NT2/D1 (cell line): ENCODE measurements around the gene RASAL2.

Experiments used
- DNase-seq: peaks from one replicate; pipeline ENCODE4 v3.0.0-alpha.2; 2011; ENCODE audit warnings: low read depth, low spot score
- H3K27me3 ChIP-seq: 2 replicates; pipeline ENCODE4 v1.6.0; 2011; ENCODE audit warnings: mild to moderate bottlenecking; ENCODE audit not compliant: insufficient read length, insufficient read depth
- H3K36me3 ChIP-seq: 2 replicates; pipeline ENCODE4 v1.6.1; 2011; ENCODE audit warnings: mild to moderate bottlenecking, low read length, mixed read lengths; ENCODE audit not compliant: insufficient read depth, insufficient read length
- H3K4me1 ChIP-seq: 2 replicates; pipeline ENCODE4 v1.5.1; 2011; ENCODE audit not compliant: insufficient read depth, insufficient read length
- H3K4me3 ChIP-seq: 2 replicates; pipeline ENCODE4 v1.5.1; 2011; ENCODE audit warnings: low read depth; ENCODE audit not compliant: insufficient read length
- H3K9ac ChIP-seq: 2 replicates; pipeline ENCODE4 v1.6.0; 2011; ENCODE audit warnings: low read depth; ENCODE audit not compliant: insufficient read length
- H3K9me3 ChIP-seq: 2 replicates; pipeline ENCODE4 v1.5.1; 2011; ENCODE audit warnings: mild to moderate bottlenecking, low read length; ENCODE audit not compliant: insufficient read depth
- SUZ12 ChIP-seq: IDR thresholded peaks from 2 replicates; pipeline ENCODE4 v1.6.1; 2011; ENCODE audit not compliant: insufficient read length, insufficient read depth; ENCODE audit errors: extremely low read depth
- YY1 ChIP-seq: IDR thresholded peaks from 2 replicates; pipeline ENCODE4 v1.6.1; 2011; ENCODE audit not compliant: insufficient read length, insufficient read depth
- ZNF274 ChIP-seq: IDR thresholded peaks from 2 replicates; pipeline ENCODE4 v1.6.1; 2011; ENCODE audit warnings: mild to moderate bottlenecking, low read depth, low read length

The RASAL2 gene

GRCh38 chr1:178396789-178397188 lies 302.9 kb downstream of the RASAL2 start:
- DNase-seq, result no peak
- no peaks in the 10 kb centered on the region for H3K27me3 ChIP-seq
- H3K4me1 ChIP-seq, result no peaks in the 10 kb centered on the region
- H3K4me3 ChIP-seq, result no peak overlapping the region
- H3K36me3 ChIP-seq, result no peaks in the 10 kb centered on the region
- H3K9me3 ChIP-seq, result no peaks in the 10 kb centered on the region
- H3K9ac ChIP-seq, result no peak overlapping the region
- TF ChIP-seq YY1 (no peak), SUZ12 (no peak), ZNF274 (no peak)

GRCh38 chr1:178397678-178398077 lies 303.8 kb downstream of the RASAL2 start:
- no peaks in the 10 kb centered on the region for H3K36me3 ChIP-seq
- TF ChIP-seq YY1, result no peak
- no peak for TF ChIP-seq SUZ12
- TF ChIP-seq ZNF274, result no peak
- H3K9me3 ChIP-seq, result no peaks in the 10 kb centered on the region
- no peak for DNase-seq
- no peak overlapping the region for H3K9ac ChIP-seq
- H3K27me3 ChIP-seq, result no peaks in the 10 kb centered on the region
- H3K4me3 ChIP-seq, result no peak overlapping the region
- H3K4me1 ChIP-seq, result no peaks in the 10 kb centered on the region

GRCh38 chr1:178399177-178399728 lies 305.3 kb downstream of the RASAL2 start:
- H3K36me3 ChIP-seq, result no peaks in the 10 kb centered on the region
- H3K9ac ChIP-seq, result no peak overlapping the region
- TF ChIP-seq SUZ12, result no peak
- TF ChIP-seq ZNF274, result no peak
- no peak for TF ChIP-seq YY1
- no peaks in the 10 kb centered on the region for H3K9me3 ChIP-seq
- no peaks in the 10 kb centered on the region for H3K4me1 ChIP-seq
- H3K4me3 ChIP-seq, result no peak overlapping the region
- H3K27me3 ChIP-seq, result no peaks in the 10 kb centered on the region
- DNase-seq, result no peak

GRCh38 chr1:178405137-178405536 lies 311.2 kb downstream of the RASAL2 start:
- no peaks in the 10 kb centered on the region for H3K4me1 ChIP-seq
- H3K9me3 ChIP-seq, result no peaks in the 10 kb centered on the region
- no peaks in the 10 kb centered on the region for H3K36me3 ChIP-seq
- DNase-seq, result no peak
- no peaks in the 10 kb centered on the region for H3K27me3 ChIP-seq
- no peak overlapping the region for H3K9ac ChIP-seq
- no peak for TF ChIP-seq SUZ12
- no peak for TF ChIP-seq YY1
- no peak for TF ChIP-seq ZNF274
- no peak overlapping the region for H3K4me3 ChIP-seq

- no peaks in the 10 kb centered on the region for H3K4me1 ChIP-seq
- H3K4me3 ChIP-seq, result no peak overlapping the region
- TF ChIP-seq SUZ12, result no peak
- TF ChIP-seq YY1, result no peak
- TF ChIP-seq ZNF274, result no peak
- DNase-seq, result no peak
- H3K9me3 ChIP-seq, result no peaks in the 10 kb centered on the region
- no peaks in the 10 kb centered on the region for H3K36me3 ChIP-seq
- H3K9ac ChIP-seq, result no peak overlapping the region
- H3K27me3 ChIP-seq, result no peaks in the 10 kb centered on the region
These were observed 313.3 kb downstream of the RASAL2 start for GRCh38 chr1:178407215-178407614.

GRCh38 chr1:178407655-178408054 lies 313.8 kb downstream of the RASAL2 start:
- no peak for TF ChIP-seq SUZ12
- TF ChIP-seq YY1, result no peak
- TF ChIP-seq ZNF274, result no peak
- no peak for DNase-seq
- H3K9me3 ChIP-seq, result no peaks in the 10 kb centered on the region
- no peaks in the 10 kb centered on the region for H3K27me3 ChIP-seq
- no peak overlapping the region for H3K9ac ChIP-seq
- no peaks in the 10 kb centered on the region for H3K4me1 ChIP-seq
- no peak overlapping the region for H3K4me3 ChIP-seq
- H3K36me3 ChIP-seq, result no peaks in the 10 kb centered on the region

GRCh38 chr1:178408871-178409270 lies 315.0 kb downstream of the RASAL2 start:
- Histone ChIP-seq H3K4me1 (no peaks in the 10 kb centered on the region), H3K9ac (no peak overlapping the region), H3K27me3 (no peaks in the 10 kb centered on the region), H3K9me3 (no peaks in the 10 kb centered on the region), H3K4me3 (no peak overlapping the region), H3K36me3 (no peaks in the 10 kb centered on the region)
- TF ChIP-seq YY1, result no peak
- DNase-seq, result no peak

GRCh38 chr1:178409541-178409940 lies 315.6 kb downstream of the RASAL2 start:
- no peak for TF ChIP-seq YY1
- TF ChIP-seq ZNF274, result no peak
- no peak for TF ChIP-seq SUZ12
- H3K27me3 ChIP-seq, result no peaks in the 10 kb centered on the region
- no peak for DNase-seq
- no peaks in the 10 kb centered on the region for H3K4me1 ChIP-seq
- H3K4me3 ChIP-seq, result no peak overlapping the region
- no peaks in the 10 kb centered on the region for H3K9me3 ChIP-seq
- no peaks in the 10 kb centered on the region for H3K36me3 ChIP-seq
- H3K9ac ChIP-seq, result no peak overlapping the region
